ENCODE results near the gene RBM28. TPM values are rescaled to one million over a fixed set of nuclear protein-coding genes. Genes with fewer than 3 reads are reported as not detected.

The RBM28 gene
- total RNA-seq, 1 experiment from 2014 or later: 63.8 TPM

DNA sequence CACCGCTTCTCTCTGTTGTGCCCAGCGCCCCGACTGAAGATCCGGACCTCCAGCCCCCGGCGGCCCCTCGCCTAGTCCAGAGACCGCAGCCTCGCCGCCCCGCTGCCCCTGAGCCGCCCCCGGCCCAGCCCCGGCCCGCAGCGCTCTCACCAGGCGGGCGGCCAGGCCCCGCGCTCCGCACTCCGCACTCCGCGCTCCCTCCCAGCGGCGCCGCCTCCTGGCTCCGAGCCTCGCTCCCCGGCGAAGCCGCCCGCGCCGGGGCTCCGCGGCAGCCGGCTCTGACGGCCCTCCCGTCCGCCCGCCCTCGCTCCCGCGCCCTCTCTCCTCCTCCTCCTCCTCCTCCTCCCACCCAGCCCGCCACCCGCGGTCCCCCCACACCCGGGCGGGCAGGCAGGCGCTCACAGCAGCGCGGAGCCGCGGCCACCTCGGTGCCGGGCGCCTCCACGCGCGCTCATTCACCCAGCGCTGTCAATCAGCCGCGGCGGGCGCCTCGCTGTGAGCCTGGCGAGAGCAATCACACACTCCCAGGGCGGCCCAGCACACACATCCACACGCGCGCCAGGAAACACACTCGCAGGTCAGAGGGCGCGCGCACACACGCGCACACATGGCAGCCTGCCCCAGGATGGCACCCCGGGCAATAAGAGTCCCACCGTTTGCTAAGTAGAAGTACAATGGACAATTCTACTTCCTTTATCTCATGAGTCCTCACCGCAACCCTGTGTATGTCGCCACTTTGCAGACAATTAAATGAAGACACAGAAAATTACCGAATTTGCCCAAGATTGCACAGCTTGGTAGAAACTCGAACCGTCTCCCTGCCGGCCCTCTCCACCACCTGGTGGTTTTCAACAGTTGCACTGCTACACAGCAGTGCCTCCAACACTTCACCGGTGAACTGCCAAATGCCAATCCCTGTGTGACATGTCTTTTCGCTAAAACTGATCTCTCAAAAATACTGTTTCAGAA lies 18.0 kb upstream of the RBM28 start, which contains the start of gene PRRT4:
PRRT4 (minus strand) TSS at position 280 of the 969 bp plus-strand sequence.
- no peaks in the 10 kb centered on the region for H3K9me3 Mint-ChIP-seq (ENCODE audit: unreplicated experiment)
- H3K27ac Mint-ChIP-seq (ENCODE audit: low read depth, unreplicated experiment): peak within 1 kb of the TSS; percentile 47
- no TSS peak for BruUV-seq (replicated peaks)
- H3K4me1 Mint-ChIP-seq (ENCODE audit: insufficient read depth, unreplicated experiment): peaks cover 13% of the 10 kb centered on the region
- H3K36me3 Mint-ChIP-seq (ENCODE audit: insufficient read depth, unreplicated experiment): no peaks in the 10 kb centered on the region
- TF ChIP-seq, protein P1, sequence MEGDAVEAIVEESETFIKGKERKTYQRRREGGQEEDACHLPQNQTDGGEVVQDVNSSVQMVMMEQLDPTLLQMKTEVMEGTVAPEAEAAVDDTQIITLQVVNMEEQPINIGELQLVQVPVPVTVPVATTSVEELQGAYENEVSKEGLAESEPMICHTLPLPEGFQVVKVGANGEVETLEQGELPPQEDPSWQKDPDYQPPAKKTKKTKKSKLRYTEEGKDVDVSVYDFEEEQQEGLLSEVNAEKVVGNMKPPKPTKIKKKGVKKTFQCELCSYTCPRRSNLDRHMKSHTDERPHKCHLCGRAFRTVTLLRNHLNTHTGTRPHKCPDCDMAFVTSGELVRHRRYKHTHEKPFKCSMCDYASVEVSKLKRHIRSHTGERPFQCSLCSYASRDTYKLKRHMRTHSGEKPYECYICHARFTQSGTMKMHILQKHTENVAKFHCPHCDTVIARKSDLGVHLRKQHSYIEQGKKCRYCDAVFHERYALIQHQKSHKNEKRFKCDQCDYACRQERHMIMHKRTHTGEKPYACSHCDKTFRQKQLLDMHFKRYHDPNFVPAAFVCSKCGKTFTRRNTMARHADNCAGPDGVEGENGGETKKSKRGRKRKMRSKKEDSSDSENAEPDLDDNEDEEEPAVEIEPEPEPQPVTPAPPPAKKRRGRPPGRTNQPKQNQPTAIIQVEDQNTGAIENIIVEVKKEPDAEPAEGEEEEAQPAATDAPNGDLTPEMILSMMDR (IDR thresholded peaks at IDR 0.05; ENCODE audit: unreplicated experiment): no peak
- peak within 1 kb of the TSS; percentile 73 for H3K4me3 Mint-ChIP-seq (ENCODE audit: unreplicated experiment)
- intact Hi-C loops (cut with micrococcal nuclease): no loop called here
- DNase-seq (ENCODE audit: unreplicated experiment): no peak
- CTCF ChIA-PET: interaction anchor here (0.6 to 2.0 kb wide), 8 partner anchors 10 to 99 kb away, joined by 3 to 8 read pairs (median 4); partner anchors contain the start of gene RBM28
- H3K27me3 Mint-ChIP-seq (ENCODE audit: insufficient read depth, unreplicated experiment): peaks cover 20% of the 10 kb centered on the region
- POLR2A ChIA-PET: interaction anchor here (1.0 to 1.3 kb wide), 4 partner anchors 9 to 18 kb away, joined by 3 to 6 read pairs (median 4); partner anchors contain the start of gene RBM28

DNA sequence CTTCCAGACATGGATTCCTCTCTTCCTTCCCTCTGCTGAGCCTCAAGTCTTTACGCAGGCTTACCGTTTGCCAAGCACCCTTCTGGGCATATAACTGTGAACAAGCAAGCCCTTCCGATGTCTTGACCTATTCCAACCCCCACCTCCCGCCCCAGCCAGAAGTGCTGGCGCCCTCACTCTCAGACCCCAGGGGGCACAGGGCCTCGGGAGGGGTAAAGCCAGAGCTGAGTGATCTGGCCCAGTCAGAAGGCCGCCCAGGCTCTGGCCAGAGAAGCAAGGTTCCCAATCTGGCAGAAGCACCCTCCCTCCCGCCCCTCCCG lies 16.6 kb upstream of the RBM28 start:
- no TSS peak for BruUV-seq (replicated peaks)

GRCh38 chr7:128359939-128360338 lies 16.2 kb upstream of the RBM28 start:
- no TSS peak for BruUV-seq (replicated peaks)
- Mint-ChIP-seq H3K36me3 (ENCODE audit: insufficient read depth, unreplicated experiment) (no peaks in the 10 kb centered on the region), H3K9me3 (ENCODE audit: unreplicated experiment) (no peaks in the 10 kb centered on the region), H3K4me1 (ENCODE audit: insufficient read depth, unreplicated experiment) (peaks cover 6% of the 10 kb centered on the region), H3K4me3 (ENCODE audit: unreplicated experiment) (no peak overlapping the region), H3K27ac (ENCODE audit: low read depth, unreplicated experiment) (no peak overlapping the region), H3K27me3 (ENCODE audit: insufficient read depth, unreplicated experiment) (peaks cover 12% of the 10 kb centered on the region)
- CTCF ChIA-PET: interaction anchor here (2.0 to 5.7 kb wide), 2 partner anchors 12 to 28 kb away, joined by 8 to 34 read pairs; no protein-coding TSS in a partner anchor
- DNase-seq (ENCODE audit: unreplicated experiment): no peak
- TF ChIP-seq, protein P1 (IDR thresholded peaks at IDR 0.05; ENCODE audit: unreplicated experiment): no peak
- POLR2A ChIA-PET: no interaction called here
- intact Hi-C loops (cut with micrococcal nuclease): no loop called here

More for the DNA sequence above, 16.6 kb upstream of the RBM28 start:
- Mint-ChIP-seq H3K27ac (ENCODE audit: low read depth, unreplicated experiment) (no peak overlapping the region), H3K4me1 (ENCODE audit: insufficient read depth, unreplicated experiment) (peaks cover 6% of the 10 kb centered on the region), H3K4me3 (ENCODE audit: unreplicated experiment) (no peak overlapping the region), H3K36me3 (ENCODE audit: insufficient read depth, unreplicated experiment) (no peaks in the 10 kb centered on the region), H3K27me3 (ENCODE audit: insufficient read depth, unreplicated experiment) (peaks cover 15% of the 10 kb centered on the region), H3K9me3 (ENCODE audit: unreplicated experiment) (no peaks in the 10 kb centered on the region)
- intact Hi-C loops (cut with micrococcal nuclease): no loop called here
- CTCF ChIA-PET: interaction anchor here (1.0 to 2.0 kb wide), 4 partner anchors 11 to 28 kb away, joined by 3 to 8 read pairs (median 4); partner anchors contain the start of gene RBM28
- TF ChIP-seq, protein P1 (IDR thresholded peaks at IDR 0.05; ENCODE audit: unreplicated experiment): no peak
- POLR2A ChIA-PET: interaction anchor here (1.0 kb wide), 1 partner anchor 17 kb away, joined by 3 read pairs; the partner anchor contains the start of gene RBM28
- no peak for DNase-seq (ENCODE audit: unreplicated experiment)

DNA sequence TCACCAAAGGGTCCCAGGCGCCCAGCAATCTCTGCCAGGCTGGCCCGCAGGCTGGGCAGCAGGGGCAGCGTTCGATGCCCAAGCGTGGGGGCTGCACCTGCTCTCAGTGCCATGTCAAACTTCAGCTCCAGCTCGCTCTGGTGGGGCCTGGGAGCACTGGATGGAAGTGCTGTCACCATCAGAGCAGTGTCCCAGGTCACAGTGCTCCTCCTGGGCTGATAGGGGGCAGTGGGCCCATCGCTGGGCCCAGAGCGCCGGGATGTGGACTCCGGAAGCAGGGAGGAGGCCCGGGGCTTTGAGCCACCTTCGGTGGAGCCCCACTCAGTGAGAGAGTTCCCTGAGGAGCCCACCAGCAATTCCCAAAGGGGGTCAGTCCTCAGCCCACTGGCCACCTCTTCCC lies 15.6 kb upstream of the RBM28 start:
- no TSS peak for BruUV-seq (replicated peaks)
- H3K27ac Mint-ChIP-seq (ENCODE audit: low read depth, unreplicated experiment): no peak overlapping the region
- CTCF ChIA-PET: interaction anchor here (1.1 to 5.7 kb wide), 4 partner anchors 12 to 66 kb away, joined by 4 to 34 read pairs (median 8); no protein-coding TSS in a partner anchor
- no peak overlapping the region for H3K4me3 Mint-ChIP-seq (ENCODE audit: unreplicated experiment)
- peaks cover 6% of the 10 kb centered on the region for H3K4me1 Mint-ChIP-seq (ENCODE audit: insufficient read depth, unreplicated experiment)
- intact Hi-C loops (cut with micrococcal nuclease): no loop called here
- no peaks in the 10 kb centered on the region for H3K9me3 Mint-ChIP-seq (ENCODE audit: unreplicated experiment)
- H3K27me3 Mint-ChIP-seq (ENCODE audit: insufficient read depth, unreplicated experiment): peaks cover 11% of the 10 kb centered on the region
- no peaks in the 10 kb centered on the region for H3K36me3 Mint-ChIP-seq (ENCODE audit: insufficient read depth, unreplicated experiment)
- POLR2A ChIA-PET: interaction anchor here (0.5 kb wide), 1 partner anchor 169 kb away, joined by 3 read pairs; no protein-coding TSS in a partner anchor
- no peak for DNase-seq (ENCODE audit: unreplicated experiment)
- TF ChIP-seq, protein P1 (IDR thresholded peaks at IDR 0.05; ENCODE audit: unreplicated experiment): no peak

Measured in MCF 10A (cell line).